Neural progenitor cell (in vitro differentiated cells): ENCODE measurements around the gene NARS2. TPM values are rescaled to one million over a fixed set of nuclear protein-coding genes. Genes with fewer than 3 reads are reported as not detected.

Source experiments
- DNase-seq: peaks from one replicate; pipeline ENCODE4 v3.0.0-alpha.2; 2016; ENCODE audit warnings: low spot score
- H2AFZ ChIP-seq: fragments of 200-600 bp; sonication (generic); replicated peaks from 2 replicates; pipeline ENCODE4 v1.6.1; 2016; ENCODE audit warnings: antibody characterized with exemption
- H3F3A ChIP-seq: fragments of 200-600 bp; sonication (generic); 2 replicates; pipeline ENCODE4 v1.6.1; 2016; ENCODE audit warnings: antibody characterized with exemption, low read depth
- H3K27ac ChIP-seq: fragments of 200-600 bp; sonication (generic); 2 replicates; pipeline ENCODE4 v1.5.1; 2016; ENCODE audit warnings: mild to moderate bottlenecking
- H3K27me3 ChIP-seq: fragments of 200-600 bp; sonication (generic); 2 replicates; pipeline ENCODE4 v1.6.1; 2016; ENCODE audit warnings: mild to moderate bottlenecking, moderate library complexity
- H3K36me3 ChIP-seq: fragments of 200-600 bp; sonication (generic); 2 replicates; pipeline ENCODE4 v1.5.1; 2016
- H3K4me1 ChIP-seq: fragments of 200-600 bp; sonication (generic); 2 replicates; pipeline ENCODE4 v1.6.1; 2016; ENCODE audit warnings: mixed run types
- H3K4me2 ChIP-seq: fragments of 200-600 bp; sonication (generic); 2 replicates; pipeline ENCODE4 v1.6.1; 2016
- H3K4me3 ChIP-seq: fragments of 200-600 bp; sonication (generic); 2 replicates; pipeline ENCODE4 v1.5.1; 2016
- H3K79me2 ChIP-seq: fragments of 200-600 bp; sonication (generic); 2 replicates; pipeline ENCODE4 v1.6.1; 2016; ENCODE audit warnings: low read depth
- H3K9ac ChIP-seq: fragments of 200-600 bp; sonication (generic); 2 replicates; pipeline ENCODE4 v1.6.1; 2016
- H3K9me3 ChIP-seq: fragments of 200-600 bp; sonication (generic); 2 replicates; pipeline ENCODE4 v1.5.1; 2016; ENCODE audit warnings: low read depth
- H4K20me1 ChIP-seq: fragments of 200-600 bp; sonication (generic); 2 replicates; pipeline ENCODE4 v1.6.1; 2016; ENCODE audit warnings: low read depth
- H3K27ac Mint-ChIP-seq: 3 replicates; pipeline ENCODE4 v1.8.0; 2021; ENCODE audit warnings: mixed read lengths
- H3K27me3 Mint-ChIP-seq: 2 replicates; pipeline ENCODE4 v1.8.0; 2022; ENCODE audit warnings: low read depth, mild to moderate bottlenecking, inconsistent platforms, moderate library complexity, mixed read lengths; ENCODE audit not compliant: insufficient read depth
- H3K36me3 Mint-ChIP-seq: 3 replicates; pipeline ENCODE4 v1.8.0; 2021; ENCODE audit warnings: mixed read lengths
- H3K4me1 Mint-ChIP-seq: 3 replicates; pipeline ENCODE4 v1.8.0; 2021; ENCODE audit warnings: mixed read lengths
- H3K4me3 Mint-ChIP-seq: 3 replicates; pipeline ENCODE4 v1.8.0; 2021; ENCODE audit warnings: mild to moderate bottlenecking, moderate library complexity, mixed read lengths
- H3K9me3 Mint-ChIP-seq: 3 replicates; pipeline ENCODE4 v1.8.0; 2020; ENCODE audit warnings: mixed read lengths
- EZH2 ChIP-seq: fragments of 200-600 bp; sonication (generic); IDR thresholded peaks from 2 replicates; pipeline ENCODE4 v1.6.1; 2017; ENCODE audit warnings: antibody characterized with exemption, mild to moderate bottlenecking, moderate library complexity
- EZH2phosphoT487 ChIP-seq: fragments of 200-600 bp; sonication (generic); IDR thresholded peaks from 2 replicates; pipeline ENCODE4 v1.6.1; 2017; ENCODE audit warnings: antibody characterized with exemption
- total RNA-seq: library from RNA; depleted of rRNA; stranded (reverse); fragments of >200 nt; gene quantifications from 2 replicates; pipeline ENCODE4 v1.2.3, GENCODE V29; 2015; ENCODE audit warnings: low replicate concordance
- TF ChIP-seq, protein P1 (sequence below): fragments of 200-600 bp; sonication (generic); IDR thresholded peaks from 2 replicates; pipeline ENCODE4 v1.5.1; 2017; ENCODE audit warnings: antibody characterized with exemption, mild to moderate bottlenecking

NARS2 gene
- total RNA-seq, 1 donor from 2014 or later: 53.0 TPM

DNA sequence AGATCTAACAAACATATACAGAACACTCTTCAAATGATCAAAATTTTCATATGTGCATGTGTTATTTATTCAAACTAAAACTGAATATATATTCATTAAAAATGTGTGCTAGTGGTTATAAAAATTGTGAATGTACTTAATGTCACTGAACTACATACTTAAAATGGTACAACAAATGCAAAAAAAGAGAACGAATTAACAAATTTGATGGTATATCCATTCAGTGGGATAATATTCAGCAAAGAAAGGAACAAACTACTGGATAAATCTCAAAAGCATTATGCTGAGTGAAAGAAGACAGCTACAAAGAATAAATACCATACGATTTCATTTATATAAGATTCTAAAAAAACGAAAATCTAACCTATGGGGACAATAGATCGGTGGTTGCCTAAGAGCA, 64.1 kb downstream of the NARS2 start:
- H3K4me1 Mint-ChIP-seq: no peaks in the 10 kb centered on the region
- Histone ChIP-seq H3K9me3 (peaks cover 8% of the 10 kb centered on the region), H2AFZ (no peak overlapping the region), H3K36me3 (no peaks in the 10 kb centered on the region), H3K4me1 (no peaks in the 10 kb centered on the region), H3F3A (no peaks in the 10 kb centered on the region), H3K27me3 (no peaks in the 10 kb centered on the region), H3K27ac (no peak overlapping the region), H3K4me3 (no peak overlapping the region), H3K79me2 (peaks cover 3% of the 10 kb centered on the region), H3K9ac (no peak overlapping the region), H3K4me2 (no peak overlapping the region), H4K20me1 (no peaks in the 10 kb centered on the region)
- peaks cover 4% of the 10 kb centered on the region for H3K27me3 Mint-ChIP-seq
- no peak overlapping the region for H3K4me3 Mint-ChIP-seq
- TF ChIP-seq, protein P1, sequence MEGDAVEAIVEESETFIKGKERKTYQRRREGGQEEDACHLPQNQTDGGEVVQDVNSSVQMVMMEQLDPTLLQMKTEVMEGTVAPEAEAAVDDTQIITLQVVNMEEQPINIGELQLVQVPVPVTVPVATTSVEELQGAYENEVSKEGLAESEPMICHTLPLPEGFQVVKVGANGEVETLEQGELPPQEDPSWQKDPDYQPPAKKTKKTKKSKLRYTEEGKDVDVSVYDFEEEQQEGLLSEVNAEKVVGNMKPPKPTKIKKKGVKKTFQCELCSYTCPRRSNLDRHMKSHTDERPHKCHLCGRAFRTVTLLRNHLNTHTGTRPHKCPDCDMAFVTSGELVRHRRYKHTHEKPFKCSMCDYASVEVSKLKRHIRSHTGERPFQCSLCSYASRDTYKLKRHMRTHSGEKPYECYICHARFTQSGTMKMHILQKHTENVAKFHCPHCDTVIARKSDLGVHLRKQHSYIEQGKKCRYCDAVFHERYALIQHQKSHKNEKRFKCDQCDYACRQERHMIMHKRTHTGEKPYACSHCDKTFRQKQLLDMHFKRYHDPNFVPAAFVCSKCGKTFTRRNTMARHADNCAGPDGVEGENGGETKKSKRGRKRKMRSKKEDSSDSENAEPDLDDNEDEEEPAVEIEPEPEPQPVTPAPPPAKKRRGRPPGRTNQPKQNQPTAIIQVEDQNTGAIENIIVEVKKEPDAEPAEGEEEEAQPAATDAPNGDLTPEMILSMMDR: no peak
- no peak for TF ChIP-seq EZH2
- TF ChIP-seq EZH2phosphoT487: no peak
- no peak overlapping the region for H3K27ac Mint-ChIP-seq
- H3K36me3 Mint-ChIP-seq: peaks cover 28% of the 10 kb centered on the region
- peaks cover 24% of the 10 kb centered on the region for H3K9me3 Mint-ChIP-seq
- DNase-seq: no peak

DNA sequence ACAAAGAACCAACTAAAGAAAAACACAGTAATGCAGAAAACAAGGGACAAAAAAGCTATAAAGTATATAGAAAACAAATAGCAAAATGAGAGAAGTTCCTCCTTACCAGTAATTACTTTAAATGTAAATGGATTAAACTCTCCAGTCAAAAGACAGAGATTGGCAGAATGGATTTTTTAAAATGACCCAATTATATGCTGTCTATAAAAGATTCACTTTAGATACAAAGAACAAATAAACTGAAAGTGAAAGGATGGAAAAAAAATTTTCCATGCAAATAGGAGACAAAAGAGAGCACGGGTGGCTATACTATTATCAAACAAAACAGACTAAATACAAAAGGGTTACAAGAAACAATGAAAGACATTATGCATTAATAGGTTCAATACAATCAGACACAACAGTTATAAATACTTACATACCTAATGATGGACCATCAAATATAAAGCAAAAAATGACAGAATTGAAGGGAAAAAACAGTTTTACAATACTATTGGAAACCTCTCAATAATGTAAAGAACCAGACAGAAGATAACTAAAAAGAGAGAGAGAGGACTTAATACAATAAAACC, 64.6 kb downstream of the NARS2 start:
- no peak for DNase-seq
- Mint-ChIP-seq H3K36me3 (peaks cover 28% of the 10 kb centered on the region), H3K27me3 (peaks cover 4% of the 10 kb centered on the region), H3K9me3 (peaks cover 24% of the 10 kb centered on the region), H3K4me1 (no peaks in the 10 kb centered on the region), H3K4me3 (no peak overlapping the region), H3K27ac (no peak overlapping the region)
- no peak overlapping the region for H3K27ac ChIP-seq
- no peaks in the 10 kb centered on the region for H3K27me3 ChIP-seq
- TF ChIP-seq, protein P1: no peak
- TF ChIP-seq EZH2 (no peak), EZH2phosphoT487 (no peak)
- no peak overlapping the region for H3K4me3 ChIP-seq
- no peaks in the 10 kb centered on the region for H3K4me1 ChIP-seq
- no peaks in the 10 kb centered on the region for H3K36me3 ChIP-seq
- H3K9me3 ChIP-seq: peaks cover 8% of the 10 kb centered on the region
- H2AFZ ChIP-seq: no peak overlapping the region
- H4K20me1 ChIP-seq: no peaks in the 10 kb centered on the region
- no peak overlapping the region for H3K4me2 ChIP-seq
- H3K9ac ChIP-seq: no peak overlapping the region
- H3K79me2 ChIP-seq: peaks cover 3% of the 10 kb centered on the region
- no peaks in the 10 kb centered on the region for H3F3A ChIP-seq

DNA sequence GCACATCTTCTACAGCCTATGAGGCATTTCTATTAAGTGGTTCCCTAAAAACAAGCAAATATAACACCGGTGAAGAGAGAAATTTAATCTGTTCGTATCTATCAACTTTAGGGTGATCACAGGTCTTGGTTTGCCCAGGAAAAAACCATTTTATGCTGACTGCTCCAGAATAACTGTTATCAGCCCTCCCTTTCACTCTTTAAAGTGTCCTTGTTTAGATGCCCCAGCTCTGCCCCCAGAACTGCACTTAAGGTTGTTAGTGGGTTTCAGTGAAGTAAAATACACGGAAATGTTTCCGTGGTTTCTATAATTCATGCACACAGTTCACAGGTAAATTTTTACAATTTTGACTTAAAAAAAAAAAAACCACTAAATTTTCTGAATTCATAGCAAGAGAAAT, 70.0 kb downstream of the NARS2 start:
- Mint-ChIP-seq H3K9me3 (peaks cover 9% of the 10 kb centered on the region), H3K4me3 (no peak overlapping the region), H3K27me3 (peaks cover 4% of the 10 kb centered on the region), H3K36me3 (peaks cover 10% of the 10 kb centered on the region), H3K4me1 (no peaks in the 10 kb centered on the region), H3K27ac (no peak overlapping the region)
- Histone ChIP-seq H3K9ac (no peak overlapping the region), H3K4me3 (no peak overlapping the region), H3K9me3 (no peaks in the 10 kb centered on the region), H3K4me1 (peaks cover 3% of the 10 kb centered on the region), H2AFZ (no peak overlapping the region), H3F3A (no peaks in the 10 kb centered on the region), H3K27ac (no peak overlapping the region), H3K4me2 (no peak overlapping the region), H4K20me1 (no peaks in the 10 kb centered on the region), H3K79me2 (peaks cover 3% of the 10 kb centered on the region), H3K36me3 (no peaks in the 10 kb centered on the region), H3K27me3 (no peaks in the 10 kb centered on the region)
- TF ChIP-seq EZH2phosphoT487 (no peak), EZH2 (no peak)
- TF ChIP-seq, protein P1: no peak
- no peak for DNase-seq
